ENCODE measurements around the gene NMNAT3.

Gene NMNAT3

DNA sequence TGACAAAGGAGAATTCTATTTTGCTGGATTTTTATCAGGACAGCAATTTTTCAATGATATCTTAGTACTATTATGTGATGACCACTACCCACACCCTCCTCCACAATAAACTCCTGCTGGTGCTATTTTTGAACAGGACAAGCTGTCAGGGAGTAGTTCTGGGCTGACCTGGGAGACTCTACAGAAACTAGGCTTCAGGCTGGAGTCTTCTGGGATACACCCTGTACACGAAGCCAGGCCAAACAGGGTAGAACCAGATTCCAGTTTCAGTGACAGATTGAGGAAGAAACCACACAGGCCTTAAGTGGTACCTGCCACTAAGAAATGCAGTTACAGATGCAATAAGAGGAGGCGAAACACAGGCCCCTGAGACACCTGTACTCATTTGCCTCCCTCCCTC is 12.8 kb downstream of the NMNAT3 start:
- no peak for DNase-seq
- TF ChIP-seq POLR2A (IDR thresholded peaks at IDR 0.05; ENCODE audit: low read length) (no peak), GATA1 (IDR thresholded peaks at IDR 0.05; ENCODE audit: low read depth, low read length) (no peak)

DNA sequence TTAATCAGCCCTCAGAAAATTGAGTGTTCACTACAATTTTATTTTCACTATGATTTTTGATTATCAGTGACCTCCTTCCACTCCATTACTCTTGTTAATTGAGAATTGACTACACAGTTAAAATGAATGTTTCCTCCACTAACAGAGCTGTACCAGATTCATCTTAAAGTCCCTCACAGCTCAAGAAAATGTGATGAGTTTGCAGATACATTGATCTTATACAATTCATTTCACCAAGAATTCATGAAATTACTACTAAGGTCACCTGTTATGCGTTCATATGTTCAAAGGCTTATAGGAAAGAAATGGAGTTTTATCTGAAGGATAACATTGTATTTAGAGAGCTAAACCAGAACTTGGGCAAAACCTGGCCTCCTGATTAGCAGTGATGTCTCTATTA is 17.5 kb downstream of the NMNAT3 start:
- no peak for TF ChIP-seq GATA1 (IDR thresholded peaks at IDR 0.05; ENCODE audit: low read depth, low read length)
- TF ChIP-seq POLR2A (IDR thresholded peaks at IDR 0.05; ENCODE audit: low read length), result no peak
- DNase-seq, result no peak

DNA sequence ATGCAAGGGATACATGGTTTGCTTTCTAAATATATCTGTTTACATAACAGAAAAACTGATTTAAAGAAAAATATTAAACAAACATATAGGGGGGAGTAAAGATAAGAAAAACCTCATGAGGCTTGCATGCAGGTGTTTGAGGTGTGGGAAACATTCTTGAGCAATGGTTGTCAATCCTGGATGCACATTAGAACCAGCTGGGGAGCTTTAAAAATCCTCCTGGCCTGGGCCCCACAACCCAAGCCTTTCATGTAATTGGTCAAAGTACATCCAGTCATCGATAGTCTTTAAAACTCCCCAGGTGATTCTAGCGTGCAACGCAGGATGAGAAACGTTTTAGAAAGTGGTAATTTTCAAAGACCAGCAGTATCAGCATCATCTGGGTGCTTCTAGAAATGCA is 18.3 kb downstream of the NMNAT3 start:
- TF ChIP-seq GATA1 (IDR thresholded peaks at IDR 0.05; ENCODE audit: low read depth, low read length), result no peak
- no peak for TF ChIP-seq POLR2A (IDR thresholded peaks at IDR 0.05; ENCODE audit: low read length)

DNA sequence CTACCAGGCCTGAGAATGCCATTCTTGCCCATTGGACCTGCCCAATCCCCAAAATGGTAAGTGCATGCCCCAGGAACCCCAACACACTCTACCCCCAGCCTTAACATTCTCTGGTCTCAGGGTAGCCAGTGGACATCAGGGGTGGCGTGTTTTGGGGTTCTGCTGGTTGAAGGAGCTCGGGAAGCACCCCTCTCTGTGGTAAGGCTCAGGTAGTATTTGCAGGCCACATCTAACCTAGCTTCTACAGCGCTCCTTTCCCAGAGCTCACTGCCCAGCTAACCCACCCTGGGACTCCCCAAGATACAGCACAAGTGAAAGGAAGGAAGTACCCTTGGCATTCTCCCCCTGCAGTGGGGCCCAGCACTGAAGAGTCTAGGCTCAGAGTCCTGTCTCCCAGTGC is 19.8 kb downstream of the NMNAT3 start:
- no peak for DNase-seq
- TF ChIP-seq GATA1 (IDR thresholded peaks at IDR 0.05; ENCODE audit: low read depth, low read length) (no peak), POLR2A (IDR thresholded peaks at IDR 0.05; ENCODE audit: low read length) (no peak)

More for the DNA sequence above, 18.3 kb downstream of the NMNAT3 start:
- DNase-seq, result no peak

DNA sequence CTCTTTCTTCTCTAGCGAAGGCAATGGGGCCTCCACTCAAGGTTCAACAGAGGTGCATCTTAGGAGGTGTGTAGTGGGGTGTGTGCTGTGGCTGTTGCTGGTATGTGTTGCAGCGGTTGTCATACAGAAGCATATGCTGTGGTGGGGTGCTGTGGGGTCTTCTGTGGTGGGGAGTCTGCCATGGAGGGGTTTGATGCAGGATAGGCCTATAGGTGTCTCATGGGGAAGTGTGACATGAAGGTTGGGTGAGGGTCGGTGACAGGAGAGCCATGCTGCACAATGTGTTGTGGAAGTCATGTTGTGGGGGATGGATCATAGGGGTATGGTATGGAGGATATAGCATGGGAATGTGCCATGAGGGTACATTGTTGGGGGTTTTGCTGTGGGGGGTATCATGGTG is 20.3 kb downstream of the NMNAT3 start:
- no peak for DNase-seq
- TF ChIP-seq GATA1 (IDR thresholded peaks at IDR 0.05; ENCODE audit: low read depth, low read length), result no peak
- TF ChIP-seq POLR2A (IDR thresholded peaks at IDR 0.05; ENCODE audit: low read length), result no peak

DNA sequence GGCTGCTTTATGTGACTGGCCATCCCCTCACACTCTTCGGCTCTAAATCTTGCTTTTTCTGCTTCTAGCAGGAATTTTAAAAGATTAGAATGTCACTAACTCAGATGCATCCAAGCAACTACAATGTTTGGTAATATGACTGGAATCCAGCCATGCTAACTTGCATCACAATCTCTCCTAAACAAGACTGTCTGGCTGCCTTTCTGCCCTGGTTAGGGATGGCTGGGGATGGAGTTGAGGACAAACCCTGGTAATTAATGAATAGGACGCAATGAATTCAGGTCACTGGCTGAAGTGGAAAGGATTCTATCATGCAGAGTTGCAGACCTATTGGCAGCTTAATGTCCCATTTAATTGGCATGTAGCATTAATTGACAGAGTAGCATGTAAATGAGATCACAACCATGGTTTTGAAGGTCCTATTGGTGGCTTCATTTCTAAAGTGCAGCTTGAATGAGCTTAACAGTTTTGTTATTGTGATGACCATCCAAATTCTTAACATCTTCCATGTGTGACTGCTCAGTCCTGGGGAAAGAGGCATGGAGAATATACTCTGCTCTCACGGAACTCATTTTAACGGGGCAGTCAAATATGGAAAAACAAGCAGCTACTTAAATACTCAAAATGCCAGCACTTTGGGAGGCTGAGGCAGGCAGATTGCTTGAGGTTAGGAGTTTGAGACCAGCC is 21.7 kb downstream of the NMNAT3 start:
- DNase-seq, result no peak
- TF ChIP-seq GATA1 (IDR thresholded peaks at IDR 0.05; ENCODE audit: low read depth, low read length) (no peak), POLR2A (IDR thresholded peaks at IDR 0.05; ENCODE audit: low read length) (no peak)

DNA sequence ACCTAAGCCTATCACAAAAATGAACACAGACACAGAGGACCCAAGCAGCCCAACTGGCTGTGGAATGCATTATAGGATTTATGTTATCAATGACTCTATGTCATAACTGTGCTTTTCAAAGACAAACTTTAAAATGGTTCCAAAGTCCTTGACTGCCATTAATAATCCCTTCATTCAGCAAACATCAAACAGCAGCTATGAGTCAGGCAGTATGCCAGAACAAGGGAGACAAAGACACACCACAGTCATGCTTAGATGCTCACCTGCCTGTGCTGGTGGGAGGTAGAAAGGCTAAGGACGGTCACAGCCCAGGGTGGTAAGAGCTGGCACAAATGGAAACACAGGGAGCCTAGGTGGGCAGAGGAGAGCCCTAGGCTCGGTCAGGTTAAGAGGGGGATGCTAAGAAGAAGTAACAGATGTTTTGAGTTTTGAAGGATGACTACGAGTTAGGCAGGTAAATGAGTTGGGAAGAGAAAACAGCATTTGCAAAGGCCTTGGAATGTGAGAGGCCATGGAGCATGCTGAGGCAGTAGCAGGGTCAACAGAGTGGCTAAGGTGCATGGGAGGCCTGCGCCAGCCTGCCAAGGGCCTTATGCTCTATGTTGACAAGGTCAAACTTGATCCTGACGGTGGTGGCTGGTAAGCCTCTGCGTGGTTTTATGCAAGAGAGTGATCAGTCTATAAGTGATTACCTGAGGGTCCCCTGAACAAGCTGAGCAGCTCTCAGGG is 23.0 kb downstream of the NMNAT3 start:
- TF ChIP-seq POLR2A (IDR thresholded peaks at IDR 0.05; ENCODE audit: low read length) (no peak), GATA1 (IDR thresholded peaks at IDR 0.05; ENCODE audit: low read depth, low read length) (no peak)
- no peak for DNase-seq

DNA sequence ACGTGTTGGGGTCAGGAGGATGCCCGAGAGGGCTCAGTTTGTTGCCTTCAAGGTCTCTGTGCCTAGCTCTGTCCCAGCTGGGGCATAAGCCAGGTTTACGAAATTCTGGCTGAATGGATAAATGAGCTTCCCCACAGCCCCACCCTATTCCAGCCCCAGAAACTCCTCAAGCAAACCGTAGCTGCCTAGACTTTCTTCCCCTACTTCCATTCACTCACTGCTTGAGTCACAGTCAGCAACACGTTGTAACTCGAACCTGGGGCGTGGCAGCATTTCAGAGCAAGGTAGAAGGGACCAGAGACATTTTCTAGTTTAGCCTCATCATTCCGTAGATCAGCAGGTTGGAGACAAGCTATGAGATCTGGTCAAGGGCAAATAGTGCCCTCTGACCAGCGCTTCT is 24.2 kb downstream of the NMNAT3 start:
- DNase-seq, result peak in 1 of 2 experiments; percentile 2
- TF ChIP-seq POLR2A (IDR thresholded peaks at IDR 0.05; ENCODE audit: low read length) (no peak), GATA1 (IDR thresholded peaks at IDR 0.05; ENCODE audit: low read depth, low read length) (no peak)

DNA sequence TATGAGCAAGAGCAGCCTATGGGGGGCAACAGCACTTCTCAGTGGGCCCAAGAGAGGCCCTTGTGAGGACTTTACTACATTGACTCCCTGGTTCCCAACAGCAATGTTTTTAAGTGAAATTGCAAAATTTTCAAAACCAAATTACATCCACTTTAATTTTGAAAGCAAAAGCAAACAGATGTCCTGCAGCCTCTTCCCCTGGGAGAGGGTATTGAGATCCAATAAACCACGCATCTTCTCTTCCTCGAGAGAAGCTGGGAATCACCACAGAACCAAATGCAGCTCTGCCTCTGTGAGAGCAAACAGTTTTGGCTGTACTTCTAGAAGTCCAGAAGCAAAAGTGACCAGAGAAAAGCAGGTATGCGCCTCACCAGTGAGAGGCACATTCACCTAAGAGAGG is 25.2 kb downstream of the NMNAT3 start:
- DNase-seq, result no peak

DNA sequence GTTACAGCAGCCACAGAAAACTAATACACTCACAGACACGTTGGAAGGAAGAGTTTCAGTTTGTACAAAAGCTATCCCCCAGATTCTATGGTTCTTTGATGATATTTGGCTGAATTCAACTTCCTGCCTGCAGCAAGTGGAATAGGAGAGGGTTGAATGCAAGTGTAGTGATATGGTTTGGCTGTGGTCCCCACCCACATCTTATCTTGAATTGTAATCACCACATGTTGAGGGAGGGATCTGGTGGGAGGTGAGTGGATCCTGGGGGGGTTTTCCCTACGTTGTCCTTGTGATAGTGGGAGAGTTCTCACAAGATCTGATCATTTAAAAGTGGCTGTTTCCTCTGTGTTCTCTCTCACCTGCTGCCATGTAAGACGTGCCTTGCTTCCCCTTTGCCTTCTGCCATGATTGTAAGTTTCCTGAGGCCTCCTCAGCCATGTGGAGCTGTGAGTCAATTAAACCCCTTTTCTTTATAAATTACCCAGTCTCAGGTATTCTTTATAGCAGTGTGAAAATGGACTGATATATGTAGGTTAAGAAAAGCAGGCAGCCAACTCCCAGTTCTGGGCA is 29.8 kb downstream of the NMNAT3 start:
- peak; percentile 44 to 76 for DNase-seq

More for the DNA sequence above, 25.2 kb downstream of the NMNAT3 start:
- TF ChIP-seq GATA1 (IDR thresholded peaks at IDR 0.05; ENCODE audit: low read depth, low read length) (no peak), POLR2A (IDR thresholded peaks at IDR 0.05; ENCODE audit: low read length) (no peak)

DNA sequence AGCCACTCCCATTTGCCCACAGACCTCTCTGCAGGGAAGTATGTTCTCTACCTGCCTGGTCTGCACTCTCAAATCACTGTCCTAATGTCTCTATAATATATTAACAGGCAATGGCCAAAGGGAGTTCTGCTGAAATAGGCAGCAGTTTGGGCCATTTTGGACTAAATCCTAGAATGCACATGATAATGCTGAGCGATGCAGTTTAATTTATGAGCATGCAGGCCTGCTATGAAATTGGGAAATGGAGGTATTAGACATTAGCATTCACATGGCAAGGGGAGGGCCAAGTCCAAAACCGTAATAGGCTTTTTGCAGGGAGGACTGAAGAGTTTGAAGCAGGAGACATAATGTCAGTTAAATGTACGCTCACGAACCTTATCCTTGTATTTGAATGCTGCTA is 31.3 kb downstream of the NMNAT3 start:
- TF ChIP-seq GATA1 (IDR thresholded peaks at IDR 0.05; ENCODE audit: low read depth, low read length) (no peak), POLR2A (IDR thresholded peaks at IDR 0.05; ENCODE audit: low read length) (no peak)
- DNase-seq, result no peak

More for the DNA sequence above, 29.8 kb downstream of the NMNAT3 start:
- no peak for TF ChIP-seq POLR2A (IDR thresholded peaks at IDR 0.05; ENCODE audit: low read length)
- TF ChIP-seq GATA1 (IDR thresholded peaks at IDR 0.05; ENCODE audit: low read depth, low read length), result no peak

DNA sequence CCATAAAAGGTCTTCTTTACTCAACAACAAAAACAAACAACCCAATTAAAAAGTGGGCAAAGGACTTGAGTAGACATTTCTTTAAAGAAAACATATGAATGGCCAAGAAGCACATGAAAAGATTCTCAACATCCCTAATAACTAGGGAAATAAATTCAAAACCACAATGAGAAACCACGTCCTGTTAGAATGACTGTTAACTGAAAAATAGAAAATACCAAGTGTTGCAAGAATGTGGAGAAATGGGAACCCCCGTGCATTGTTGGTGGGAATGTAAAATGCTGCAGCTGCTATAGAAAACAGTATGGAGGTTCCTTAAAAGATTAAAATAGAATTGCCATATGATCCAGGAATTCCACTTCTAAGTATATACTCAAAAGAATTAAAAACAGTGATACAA is 34.8 kb downstream of the NMNAT3 start:
- DNase-seq, result no peak
- TF ChIP-seq GATA1 (IDR thresholded peaks at IDR 0.05; ENCODE audit: low read depth, low read length), result no peak
- no peak for TF ChIP-seq POLR2A (IDR thresholded peaks at IDR 0.05; ENCODE audit: low read length)

DNA sequence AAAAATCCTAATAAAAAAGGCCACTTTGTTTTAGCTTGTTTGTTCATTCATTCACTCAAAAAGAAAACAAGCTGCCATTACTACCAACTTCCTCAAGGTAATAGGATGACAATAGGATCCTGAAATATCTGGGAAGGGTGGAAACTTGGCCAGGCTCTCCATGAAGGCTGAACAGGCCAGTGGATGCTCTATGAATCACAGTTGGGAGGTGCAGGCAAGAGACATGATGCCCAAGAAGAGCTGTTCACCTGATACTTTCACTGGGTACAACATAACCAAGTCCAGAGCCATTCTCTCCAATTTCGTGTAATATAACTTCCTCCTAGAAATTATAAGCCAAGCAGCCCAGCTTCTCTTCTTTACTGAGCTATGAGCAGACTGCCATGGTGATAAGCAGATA is 37.3 kb downstream of the NMNAT3 start:
- DNase-seq, result no peak
- TF ChIP-seq POLR2A (IDR thresholded peaks at IDR 0.05; ENCODE audit: low read length) (no peak), GATA1 (IDR thresholded peaks at IDR 0.05; ENCODE audit: low read depth, low read length) (no peak)

DNA sequence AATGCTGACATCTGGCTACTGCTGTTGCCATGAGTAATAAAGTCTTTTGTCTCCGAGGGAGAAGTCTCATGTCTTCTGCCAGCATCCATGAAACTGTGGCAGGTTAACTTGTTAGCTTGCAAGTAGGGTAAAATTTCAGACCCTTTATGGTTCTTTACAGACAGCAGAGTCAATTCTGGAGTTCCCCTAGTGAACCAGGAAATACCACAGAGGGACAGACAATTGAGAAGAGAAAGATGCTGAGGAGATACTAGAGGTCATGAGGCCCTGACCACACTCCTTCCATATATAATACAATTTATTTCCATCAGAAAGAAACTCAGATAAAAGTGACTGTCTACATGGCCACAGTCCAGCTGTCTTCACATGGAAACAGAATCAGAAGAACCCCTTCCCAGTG is 38.1 kb downstream of the NMNAT3 start:
- DNase-seq, result no peak
- TF ChIP-seq POLR2A (IDR thresholded peaks at IDR 0.05; ENCODE audit: low read length), result no peak
- TF ChIP-seq GATA1 (IDR thresholded peaks at IDR 0.05; ENCODE audit: low read depth, low read length), result no peak

DNA sequence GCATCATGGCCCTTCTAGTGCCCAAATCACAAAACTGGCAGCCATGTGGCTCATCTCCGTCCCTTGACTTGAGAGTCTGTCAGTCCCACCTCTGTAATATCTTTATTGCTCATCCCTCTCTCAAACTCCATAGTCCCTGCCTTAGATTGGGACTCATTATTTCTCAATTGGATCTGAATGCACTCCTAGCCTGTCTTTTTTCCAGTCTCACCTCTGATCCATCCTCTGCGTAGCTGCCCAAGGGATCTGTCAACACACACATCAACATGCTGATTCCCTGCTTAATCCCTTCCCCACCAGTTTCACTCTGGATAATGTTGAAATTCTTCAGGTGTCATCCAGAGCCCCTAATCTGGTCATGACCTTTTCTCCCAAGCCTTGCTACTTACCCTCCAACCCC is 39.3 kb downstream of the NMNAT3 start:
- TF ChIP-seq GATA1 (IDR thresholded peaks at IDR 0.05; ENCODE audit: low read depth, low read length) (no peak), POLR2A (IDR thresholded peaks at IDR 0.05; ENCODE audit: low read length) (no peak)
- DNase-seq, result no peak

Data from erythroblast (primary cell).